HG03039 (cell line): ENCODE measurements around the gene KRTAP2-1.
"Not testable (repeated sequence)": the region's sequence is repeated elsewhere in the genome, so short reads cannot be mapped to it uniquely, and the experiment has no call there.

ENCODE experiments used
- ATAC-seq: cut with Tn5 transposase; IDR thresholded peaks from one replicate; pipeline ENCODE4 v1.9.1; 2021; ENCODE audit warnings: mild to moderate bottlenecking, moderate library complexity; ENCODE audit not compliant: unreplicated experiment

Gene KRTAP2-1

GRCh38 chr17:41013606-41014005, 33.5 kb downstream of the KRTAP2-1 start:
- ATAC-seq: no peak

GRCh38 chr17:41013181-41013580, 33.9 kb downstream of the KRTAP2-1 start:
- no peak for ATAC-seq

- no peak for ATAC-seq
Measured at GRCh38 chr17:41012326-41013120, 34.6 kb downstream of the KRTAP2-1 start.

GRCh38 chr17:41010441-41010840, 36.7 kb downstream of the KRTAP2-1 start:
- no peak for ATAC-seq

- no peak for ATAC-seq
Measured at GRCh38 chr17:41009936-41010335, 37.2 kb downstream of the KRTAP2-1 start.

- ATAC-seq: no peak
Measured at GRCh38 chr17:41009301-41009760, 37.8 kb downstream of the KRTAP2-1 start.

GRCh38 chr17:41008811-41009210, 38.3 kb downstream of the KRTAP2-1 start, which contains the start of gene KRTAP3-1:
Gene KRTAP3-1, minus strand, starts transcription at chr17:41009128. Its CDS starts 54 bp downstream, at chr17:41009074.
- no peak for ATAC-seq

- no peak for ATAC-seq
Measured at GRCh38 chr17:41004397-41004796, 42.7 kb downstream of the KRTAP2-1 start.

GRCh38 chr17:41003926-41004325, 43.2 kb downstream of the KRTAP2-1 start:
- ATAC-seq: no peak

GRCh38 chr17:41002814-41003213, 44.3 kb downstream of the KRTAP2-1 start:
- no peak for ATAC-seq

- ATAC-seq: no peak
Measured at GRCh38 chr17:41001795-41002194, 45.3 kb downstream of the KRTAP2-1 start.

- not testable (repeated sequence) for ATAC-seq
Measured at GRCh38 chr17:40999563-40999962, 47.6 kb downstream of the KRTAP2-1 start, which contains the start of gene KRTAP3-2. Gene KRTAP3-2, minus strand, starts transcription at chr17:40999906. Its CDS starts 53 bp downstream, at chr17:40999853.

GRCh38 chr17:40997361-40997760, 49.8 kb downstream of the KRTAP2-1 start:
- ATAC-seq: no peak

GRCh38 chr17:40996829-40997228, 50.3 kb downstream of the KRTAP2-1 start:
- no peak for ATAC-seq
